GM10266 (cell line): ENCODE data around the gene TINAG.

ENCODE experiments used
- DNase-seq: peaks from one replicate; pipeline ENCODE4 v3.0.0; 2012; ENCODE audit errors: extremely low spot score
- CTCF ChIP-seq: IDR thresholded peaks from 2 replicates; pipeline ENCODE4 v1.5.1; 2012; ENCODE audit warnings: mild to moderate bottlenecking, low read depth; ENCODE audit not compliant: control insufficient read depth, insufficient read depth; ENCODE audit errors: missing control alignments

TINAG gene

GRCh38 chr6:54273214-54273820 is 34.9 kb upstream of the TINAG start:
- no peak for TF ChIP-seq CTCF
- no peak for DNase-seq

GRCh38 chr6:54274383-54274782 is 33.9 kb upstream of the TINAG start:
- no peak for DNase-seq
- TF ChIP-seq CTCF, result no peak

GRCh38 chr6:54282186-54282585 is 26.1 kb upstream of the TINAG start:
- no peak for TF ChIP-seq CTCF
- no peak for DNase-seq

GRCh38 chr6:54284161-54284860 is 23.9 kb upstream of the TINAG start:
- TF ChIP-seq CTCF, result no peak
- no peak for DNase-seq

- no peak for DNase-seq
- no peak for TF ChIP-seq CTCF
Observed at GRCh38 chr6:54285595-54285994, 22.6 kb upstream of the TINAG start.

- no peak for DNase-seq
Observed at GRCh38 chr6:54286141-54286540, 22.1 kb upstream of the TINAG start.

More at GRCh38 chr6:54286141-54286540, 22.1 kb upstream of the TINAG start:
- TF ChIP-seq CTCF, result no peak
